Measurements from ENCODE around the gene MCOLN1. TPM values are rescaled to one million over a fixed set of nuclear protein-coding genes. Genes with fewer than 3 reads are reported as not detected.

The MCOLN1 gene
- total RNA-seq, 1 donor from 2014 or later: 33.3 TPM

DNA sequence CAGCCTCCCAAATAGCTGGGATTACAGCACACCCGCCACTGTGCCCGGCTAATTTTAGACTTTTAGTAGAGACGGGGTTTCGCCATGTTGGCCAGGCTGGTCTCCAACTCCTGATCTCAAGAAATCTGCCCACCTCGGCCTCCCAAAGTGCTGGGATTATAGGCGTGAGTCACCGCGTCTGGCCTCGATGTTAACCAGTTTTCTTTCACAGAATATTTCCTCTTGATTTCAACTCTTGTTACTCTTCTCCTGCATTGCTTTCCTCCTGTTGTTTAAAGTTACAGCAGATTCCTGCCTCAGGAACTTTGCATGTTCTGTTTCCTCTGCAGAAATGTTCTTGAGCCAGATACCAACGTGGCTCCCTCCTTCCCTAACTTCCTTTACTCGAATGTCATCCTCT is 29.9 kb upstream of the MCOLN1 start:
- H3K4me3 Mint-ChIP-seq (ENCODE audit: unreplicated experiment): no peak overlapping the region
- H3K27me3 Mint-ChIP-seq (ENCODE audit: unreplicated experiment): no peaks in the 10 kb centered on the region
- H3K9me3 Mint-ChIP-seq (ENCODE audit: unreplicated experiment): no peaks in the 10 kb centered on the region
- peaks cover 11% of the 10 kb centered on the region for H3K4me1 Mint-ChIP-seq (ENCODE audit: unreplicated experiment)
- H3K36me3 Mint-ChIP-seq (ENCODE audit: unreplicated experiment): no peaks in the 10 kb centered on the region
- no peak for DNase-seq (ENCODE audit: extremely low spot score, unreplicated experiment)
- H3K27ac Mint-ChIP-seq (ENCODE audit: unreplicated experiment): no peak overlapping the region
- TF ChIP-seq, protein P1, sequence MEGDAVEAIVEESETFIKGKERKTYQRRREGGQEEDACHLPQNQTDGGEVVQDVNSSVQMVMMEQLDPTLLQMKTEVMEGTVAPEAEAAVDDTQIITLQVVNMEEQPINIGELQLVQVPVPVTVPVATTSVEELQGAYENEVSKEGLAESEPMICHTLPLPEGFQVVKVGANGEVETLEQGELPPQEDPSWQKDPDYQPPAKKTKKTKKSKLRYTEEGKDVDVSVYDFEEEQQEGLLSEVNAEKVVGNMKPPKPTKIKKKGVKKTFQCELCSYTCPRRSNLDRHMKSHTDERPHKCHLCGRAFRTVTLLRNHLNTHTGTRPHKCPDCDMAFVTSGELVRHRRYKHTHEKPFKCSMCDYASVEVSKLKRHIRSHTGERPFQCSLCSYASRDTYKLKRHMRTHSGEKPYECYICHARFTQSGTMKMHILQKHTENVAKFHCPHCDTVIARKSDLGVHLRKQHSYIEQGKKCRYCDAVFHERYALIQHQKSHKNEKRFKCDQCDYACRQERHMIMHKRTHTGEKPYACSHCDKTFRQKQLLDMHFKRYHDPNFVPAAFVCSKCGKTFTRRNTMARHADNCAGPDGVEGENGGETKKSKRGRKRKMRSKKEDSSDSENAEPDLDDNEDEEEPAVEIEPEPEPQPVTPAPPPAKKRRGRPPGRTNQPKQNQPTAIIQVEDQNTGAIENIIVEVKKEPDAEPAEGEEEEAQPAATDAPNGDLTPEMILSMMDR (IDR thresholded peaks at IDR 0.05): no peak

DNA sequence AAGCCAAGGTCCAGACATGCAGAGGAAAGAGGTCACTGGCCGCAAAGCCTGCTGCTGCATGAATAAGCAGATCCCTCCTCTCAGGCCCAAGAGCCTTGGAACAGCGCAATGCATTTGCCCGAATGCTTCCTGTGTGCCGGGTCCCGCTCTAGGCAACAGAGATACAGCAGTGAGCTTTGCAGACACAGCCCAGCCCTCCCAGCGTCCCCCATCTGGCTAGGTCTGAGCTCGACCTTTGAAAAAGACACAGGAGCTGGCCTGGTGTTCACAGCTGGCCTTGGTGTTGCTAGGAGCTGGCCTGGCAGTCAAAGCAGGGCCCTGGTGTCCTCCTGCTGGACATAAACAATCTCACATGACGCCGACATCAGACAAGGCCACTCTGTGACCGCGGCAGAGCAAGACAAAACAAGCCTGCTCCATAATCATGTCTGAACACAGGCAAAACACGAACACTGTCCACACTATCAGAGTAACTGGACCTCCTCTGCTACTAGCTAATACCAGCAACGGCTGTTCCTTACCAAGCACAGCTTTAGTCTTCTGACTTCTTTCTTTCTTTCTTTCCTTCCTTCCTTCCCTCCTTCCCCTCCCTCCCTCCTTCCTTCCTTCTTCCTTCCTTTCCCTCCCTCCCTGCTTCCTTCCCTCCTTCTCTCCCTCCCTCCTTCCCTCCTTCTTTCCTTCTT is 27.9 kb upstream of the MCOLN1 start:
- Mint-ChIP-seq H3K4me1 (ENCODE audit: unreplicated experiment) (peaks cover 4% of the 10 kb centered on the region), H3K9me3 (ENCODE audit: unreplicated experiment) (no peaks in the 10 kb centered on the region), H3K36me3 (ENCODE audit: unreplicated experiment) (no peaks in the 10 kb centered on the region), H3K4me3 (ENCODE audit: unreplicated experiment) (no peak overlapping the region), H3K27me3 (ENCODE audit: unreplicated experiment) (peaks cover 7% of the 10 kb centered on the region), H3K27ac (ENCODE audit: unreplicated experiment) (no peak overlapping the region)
- TF ChIP-seq, protein P1 (IDR thresholded peaks at IDR 0.05): no peak
- DNase-seq (ENCODE audit: extremely low spot score, unreplicated experiment): no peak

DNA sequence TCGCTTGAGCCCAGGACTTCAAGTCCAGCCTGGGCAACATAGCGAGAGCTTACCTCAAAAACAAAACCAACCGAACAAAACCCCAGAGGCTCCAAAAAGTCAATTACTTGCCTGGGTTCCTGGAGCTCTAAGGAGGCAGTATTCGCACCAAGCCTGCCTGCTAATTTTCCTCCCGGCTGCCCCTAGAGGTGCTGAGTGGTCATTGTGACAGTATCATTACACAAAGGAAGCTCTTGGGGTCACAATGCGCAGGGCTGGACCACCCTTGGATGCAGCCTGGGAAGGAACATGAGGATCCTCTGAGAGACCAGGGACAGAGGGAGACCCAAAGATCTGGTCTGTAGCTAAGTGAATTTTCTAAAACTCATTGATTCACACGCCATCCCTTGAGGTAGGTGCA is 25.1 kb upstream of the MCOLN1 start:
- TF ChIP-seq, protein P1 (IDR thresholded peaks at IDR 0.05): peak; percentile 47
- H3K36me3 Mint-ChIP-seq (ENCODE audit: unreplicated experiment): no peaks in the 10 kb centered on the region
- no peak for DNase-seq (ENCODE audit: extremely low spot score, unreplicated experiment)
- H3K9me3 Mint-ChIP-seq (ENCODE audit: unreplicated experiment): no peaks in the 10 kb centered on the region
- no peak overlapping the region for H3K4me3 Mint-ChIP-seq (ENCODE audit: unreplicated experiment)
- peaks cover 15% of the 10 kb centered on the region for H3K27me3 Mint-ChIP-seq (ENCODE audit: unreplicated experiment)
- peaks cover 3% of the 10 kb centered on the region for H3K4me1 Mint-ChIP-seq (ENCODE audit: unreplicated experiment)
- H3K27ac Mint-ChIP-seq (ENCODE audit: unreplicated experiment): no peak overlapping the region

- Mint-ChIP-seq H3K27me3 (ENCODE audit: unreplicated experiment) (peaks cover 18% of the 10 kb centered on the region), H3K4me1 (ENCODE audit: unreplicated experiment) (no peaks in the 10 kb centered on the region), H3K27ac (ENCODE audit: unreplicated experiment) (no peak overlapping the region), H3K4me3 (ENCODE audit: unreplicated experiment) (peak overlapping the region; percentile 70), H3K9me3 (ENCODE audit: unreplicated experiment) (no peaks in the 10 kb centered on the region), H3K36me3 (ENCODE audit: unreplicated experiment) (no peaks in the 10 kb centered on the region)
- TF ChIP-seq, protein P1 (IDR thresholded peaks at IDR 0.05): peak; percentile 20
- DNase-seq (ENCODE audit: extremely low spot score, unreplicated experiment): no peak
Measured at GRCh38 chr19:7500811-7501450, 21.5 kb upstream of the MCOLN1 start.

GRCh38 chr19:7502552-7502951 is 19.9 kb upstream of the MCOLN1 start:
- Mint-ChIP-seq H3K4me1 (ENCODE audit: unreplicated experiment) (peaks cover 5% of the 10 kb centered on the region), H3K9me3 (ENCODE audit: unreplicated experiment) (no peaks in the 10 kb centered on the region), H3K27me3 (ENCODE audit: unreplicated experiment) (peaks cover 18% of the 10 kb centered on the region), H3K4me3 (ENCODE audit: unreplicated experiment) (no peak overlapping the region), H3K27ac (ENCODE audit: unreplicated experiment) (no peak overlapping the region), H3K36me3 (ENCODE audit: unreplicated experiment) (no peaks in the 10 kb centered on the region)
- DNase-seq (ENCODE audit: extremely low spot score, unreplicated experiment): no peak
- TF ChIP-seq, protein P1 (IDR thresholded peaks at IDR 0.05): no peak
